Heart left ventricle (tissue), 16 donors: ENCODE results near the gene DAO. TPM values are rescaled to one million over a fixed set of nuclear protein-coding genes. Genes with fewer than 3 reads are reported as not detected.

Source experiments
- ATAC-seq, 4 donors: fragments of 200-7000 bp; cut with Tn5 transposase; one replicate each; pipeline ENCODE4 v1.9.1; 2020 to 2022; ENCODE audit warnings: moderate library complexity in 4 of 4, mild to moderate bottlenecking in 3 of 4, moderate number of reproducible peaks in 1 of 4
- DNase-seq, 5 donors: peaks; one replicate each; pipeline ENCODE4 v3.0.0-alpha.2; 2020
- H3K27ac ChIP-seq, 12 donors: fragments of 200-600 bp; sonication (generic) in 4 of 12; one replicate each; pipeline versions ENCODE4 v1.5.0 to v1.8.0; 2016 to 2022; ENCODE audit warnings: mild to moderate bottlenecking in 2 of 12
- H3K27me3 ChIP-seq, 9 donors: fragments of 200-600 bp; sonication (generic) in 2 of 9; one replicate each; pipeline versions ENCODE4 v1.5.1 to v1.8.0; 2016 to 2022; ENCODE audit warnings: mild to moderate bottlenecking in 3 of 9
- H3K36me3 ChIP-seq, 9 donors: fragments of 200-600 bp; sonication (generic) in 2 of 9; one replicate each; pipeline versions ENCODE4 v1.5.0 to v1.8.0; 2018 to 2022; ENCODE audit warnings: mild to moderate bottlenecking in 2 of 9
- H3K4me1 ChIP-seq, 12 donors: fragments of 200-600 bp; sonication (generic) in 4 of 12; one replicate each; pipeline versions ENCODE4 v1.5.0 to v1.8.0; 2016 to 2022; ENCODE audit warnings: mild to moderate bottlenecking in 3 of 12
- H3K4me3 ChIP-seq, 12 donors: fragments of 200-600 bp; sonication (generic) in 4 of 12; one replicate each; pipeline versions ENCODE4 v1.5.0 to v1.8.0; 2017 to 2022; ENCODE audit warnings: mild to moderate bottlenecking in 9 of 12, moderate library complexity in 4 of 12
- H3K9me3 ChIP-seq, 12 donors: fragments of 200-600 bp; sonication (generic) in 4 of 12; one replicate each; pipeline versions ENCODE4 v1.5.0 to v1.8.0; 2016 to 2022; ENCODE audit warnings: mild to moderate bottlenecking in 1 of 12
- CTCF ChIP-seq, 12 donors: fragments of 200-600 bp; sonication (generic) in 4 of 12; IDR thresholded peaks; one replicate each; pipeline versions ENCODE4 v1.5.0 to v1.8.0; 2018 to 2022; ENCODE audit warnings: antibody characterized with exemption in 12 of 12, mild to moderate bottlenecking in 5 of 12
- POLR2A ChIP-seq, 2 donors: fragments of 450-650 bp; IDR thresholded peaks; one replicate each; pipeline ENCODE4 v1.6.1; 2017; ENCODE audit warnings: antibody characterized with exemption in 2 of 2, mild to moderate bottlenecking in 2 of 2, moderate library complexity in 2 of 2
- WGBS, 4 donors: extraction: QIAGEN DNeasy Blood & Tissue Kit in 2 of 4; methylation state at CpG; one replicate each; pipeline versions ENCODE4 v1.1.5 to v1.1.7; 2013 to 2018; 5-methylcytosine and 5-hydroxymethylcytosine counted together
- intact Hi-C, 10 donors: fragments of 100-400 bp; cut with DNase I; formaldehyde crosslinking; loops; one replicate each; pipeline versions ENCODE4 v1.11.1 to v1.14.2; 2022
- polyA plus RNA-seq, 2 donors: library from polyadenylated mRNA; stranded (reverse); fragments of 200-250 nt; gene quantifications; one replicate each; pipeline ENCODE4 v1.2.3, GENCODE V29; 2013
- total RNA-seq, 9 donors: library from RNA; depleted of rRNA in 2 of 9; stranded (reverse); fragments of >200 nt in 2 of 9; fragmentation: NEBNext Ultra II Directional in 3 of 9; extraction: Animal tissue kit (Norgen Biotek cat#: 25700) in 3 of 9; gene quantifications; one replicate each; pipeline versions ENCODE4 v1.1.0 to v1.2.4, GENCODE V29; 2016 to 2023
- donor health status: ischemic (EF 13 %, LVEDD 7.1; RV severe dilation, severe dysfunction).
- donor health status: healthy with polysubstance abuse.
- donor health status: DM: no; HTN: yes; CAD: no.
- donor health status: DM: no; HTN: no; CAD: no.
- donor health status: ischemic (EF 25% LVEDD 6.9; RV normal size, moderate dysfunction).
- donor health status: ischemic (EF 25% LVEDD 5.7; RV mildly dilated, moderate dysfunction).
- donor health status: healthy.
- donor health status: DM: yes; HTN: yes; CAD: no.
- donor health status: ischemic (EF 35%, LVEDD 5.7; RV mildly dilated, moderate dysfunction).
- donor health status: nonischemic (EF 11% LVEDD 7.7; RV severe dilation, severe dysfunction).
- donor health status: DM: yes; HTN: yes; CAD: no.
- donor health status: PGD.
- donor health status: ischemic (EF 29% LVEDD 5.4; RV normal size, mild dysfunction).
- donor health status: nonischemic (EF 23%, LVEDD 6.1; RV moderate dilation, normal function).

DAO gene
- total and polyA plus RNA-seq, 11 donors, result not detected

- H3K27me3 ChIP-seq, result no peaks in the 10 kb centered on the region
- peaks cover 0 to 6% (median 0%) of the 10 kb centered on the region in 12 donors for H3K9me3 ChIP-seq
- DNase-seq, result peak in 4 of 5 donors; percentile 47 to 79 (median 60)
- ATAC-seq, result peak in 3 of 4 donors; percentile 59 to 65 (median 64)
- peak overlapping the region in 4 of 12 donors; percentile 72 to 98 (median 92) for H3K4me3 ChIP-seq
- H3K27ac ChIP-seq, result peak overlapping the region; percentile 35 to 99 (median 96)
- peaks cover 16 to 85% (median 67%) of the 10 kb centered on the region in 12 donors for H3K4me1 ChIP-seq
- 32 to 43% (median 39%) methylated on average over 12 to 13 of the region's 13 CpGs for WGBS, 4 donors
- peaks cover 0 to 18% (median 7%) of the 10 kb centered on the region in 9 donors for H3K36me3 ChIP-seq
- TF ChIP-seq POLR2A (IDR thresholded peaks at IDR 0.05) (peak in 1 of 2 donors; percentile 43), CTCF (IDR thresholded peaks at IDR 0.05) (no peak)
- intact Hi-C loops, result loop anchor here (2.0 to 10.0 kb wide), 13 partner anchors 37 to 292 kb away; partner anchors contain the start of genes CORO1C (in 3 of the 10), ISCU (in 2 of the 10), SART3 (in 2 of the 10) and ALKBH2 (in 1 of the 10)
Observed at GRCh38 chr12:108854451-108855283, 25.2 kb upstream of the DAO start.

- Histone ChIP-seq H3K9me3 (peaks cover 0 to 6% (median 0%) of the 10 kb centered on the region in 12 donors), H3K36me3 (peaks cover 0 to 18% (median 7%) of the 10 kb centered on the region in 9 donors), H3K27ac (peak overlapping the region; percentile 35 to 99 (median 96)), H3K4me3 (peak overlapping the region in 11 of 12 donors; percentile 72 to 98 (median 89)), H3K27me3 (no peaks in the 10 kb centered on the region), H3K4me1 (peaks cover 16 to 82% (median 66%) of the 10 kb centered on the region in 12 donors)
- TF ChIP-seq CTCF (IDR thresholded peaks at IDR 0.05) (peak in 2 of 12 donors; percentile 11 to 17), POLR2A (IDR thresholded peaks at IDR 0.05) (no peak)
- DNase-seq (no peak), ATAC-seq (no peak)
- 47 to 52% (median 48%) methylated on average over 12 of the region's 12 CpGs for WGBS, 4 donors
- intact Hi-C loops, result loop anchor here in 9 of 10 donors (2.0 to 10.0 kb wide), 12 partner anchors 23 to 293 kb away; partner anchors contain the start of genes ISCU (in 3 of the 9), CORO1C (in 2 of the 9), SART3 (in 2 of the 9) and ALKBH2 (in 1 of the 9)
Observed at GRCh38 chr12:108855284-108856169, 24.4 kb upstream of the DAO start.

- Histone ChIP-seq H3K36me3 (peaks cover 0 to 14% (median 7%) of the 10 kb centered on the region in 9 donors), H3K9me3 (peaks cover 0 to 6% (median 0%) of the 10 kb centered on the region in 12 donors), H3K4me3 (peak overlapping the region; percentile 62 to 98 (median 88)), H3K27ac (peak overlapping the region; percentile 35 to 99 (median 96)), H3K27me3 (no peaks in the 10 kb centered on the region), H3K4me1 (peaks cover 13 to 82% (median 61%) of the 10 kb centered on the region in 12 donors)
- no peak for TF ChIP-seq POLR2A (IDR thresholded peaks at IDR 0.05)
- no peak for TF ChIP-seq CTCF (IDR thresholded peaks at IDR 0.05)
- intact Hi-C loops, result loop anchor here in 9 of 10 donors (2.0 to 10.0 kb wide), 11 partner anchors 23 to 294 kb away; partner anchors contain the start of genes ISCU (in 3 of the 9), CORO1C (in 2 of the 9), SART3 (in 2 of the 9) and ALKBH2 (in 1 of the 9)
- DNase-seq, result peak in 1 of 5 donors; percentile 30
- 12 to 24% (median 15%) methylated on average over 6 of the region's 6 CpGs for WGBS, 4 donors
- ATAC-seq, result peak in 3 of 4 donors; percentile 0 to 1 (median 0)
Observed at GRCh38 chr12:108856170-108856427, 23.8 kb upstream of the DAO start.
